IMR-90 (cell line): ENCODE results near the gene HSH2D. TPM values are rescaled to one million over a fixed set of nuclear protein-coding genes. Genes with fewer than 3 reads are reported as not detected.
A peak's percentile ranks its signal among the peaks of the same experiment; 100 is the strongest.

Source experiments
- ATAC-seq: fragments of 200-7000 bp; cut with Tn5 transposase; 2 replicates; pipeline ENCODE4 v1.9.1; 2020; ENCODE audit warnings: low read depth, mild to moderate bottlenecking, moderate library complexity
- BruUV-seq: library from RNA; stranded (reverse); fragments of 400-500 nt; replicated peaks from 2 replicates; lab custom pipeline; 2021; lab: Mats Ljungman, UMichigan
- CTCF ChIA-PET: fragments of 300-600 bp; formaldehyde crosslinking; extraction: SDS; loops from one replicate; lab custom pipeline; 2021; ENCODE audit warnings: antibody characterized with exemption; lab: Yijun Ruan, JAX
- POLR2A ChIA-PET: fragments of 300-600 bp; sonication (Branson Sonifier 250); formaldehyde crosslinking; loops from one replicate; lab custom pipeline; 2022; ENCODE audit warnings: antibody characterized with exemption; ENCODE audit not compliant: unreplicated experiment; lab: Charles Lee
- DNase-seq: peaks from one replicate; pipeline ENCODE4 v3.0.0; 2013
- H2AFZ ChIP-seq: replicated peaks from 2 replicates; pipeline ENCODE3; 2013; ENCODE audit warnings: low read length, mild to moderate bottlenecking; ENCODE audit not compliant: poor library complexity
- H2AK5ac ChIP-seq: 2 replicates; pipeline ENCODE4 v1.6.1; 2013; ENCODE audit warnings: low read depth, low read length, inconsistent platforms
- H2AK9ac ChIP-seq: replicated peaks from 2 replicates; pipeline ENCODE3; 2013; ENCODE audit warnings: mild to moderate bottlenecking, low read depth, low read length, moderate library complexity; ENCODE audit not compliant: poor library complexity
- H2BK120ac ChIP-seq: 2 replicates; pipeline ENCODE4 v1.6.1; 2013; ENCODE audit warnings: low read depth, low read length, inconsistent platforms
- H2BK15ac ChIP-seq: 3 replicates; pipeline ENCODE4 v1.6.1; 2013; ENCODE audit warnings: low read depth, low read length, inconsistent platforms
- H2BK20ac ChIP-seq: 2 replicates; pipeline ENCODE4 v1.6.1; 2013; ENCODE audit warnings: low read depth, mild to moderate bottlenecking, inconsistent platforms, low read length, moderate library complexity
- H2BK5ac ChIP-seq: 2 replicates; pipeline ENCODE4 v1.6.1; 2013; ENCODE audit warnings: mild to moderate bottlenecking, low read depth, low read length, inconsistent platforms; ENCODE audit not compliant: poor library complexity, severe bottlenecking
- H3K14ac ChIP-seq: replicated peaks from 2 replicates; pipeline ENCODE4 v1.6.1; 2013; ENCODE audit warnings: low read depth, low read length, inconsistent platforms
- H3K18ac ChIP-seq: 2 replicates; pipeline ENCODE4 v1.6.1; 2013; ENCODE audit warnings: low read depth, low read length, control low read depth
- H3K23ac ChIP-seq: 2 replicates; pipeline ENCODE4 v1.6.1; 2013; ENCODE audit warnings: low read depth, low read length, inconsistent platforms
- H3K27ac ChIP-seq: 2 replicates; pipeline ENCODE4 v1.5.1; 2013; ENCODE audit warnings: mild to moderate bottlenecking, control low read depth, low read length; ENCODE audit not compliant: insufficient read depth
- H3K27me3 ChIP-seq: 2 replicates; pipeline ENCODE4 v1.6.1; 2013; ENCODE audit warnings: low read length; ENCODE audit not compliant: control insufficient read depth, insufficient read depth
- H3K36me3 ChIP-seq: 2 replicates; pipeline ENCODE4 v1.6.1; 2013; ENCODE audit warnings: low read length, mixed read lengths; ENCODE audit not compliant: control insufficient read depth, insufficient read depth
- H3K4ac ChIP-seq: 2 replicates; pipeline ENCODE4 v1.6.1; 2013; ENCODE audit warnings: low read depth, low read length, inconsistent platforms
- H3K4me1 ChIP-seq: 2 replicates; pipeline ENCODE4 v1.6.1; 2013; ENCODE audit warnings: low read length, mixed read lengths; ENCODE audit not compliant: control insufficient read depth, insufficient read depth
- H3K4me2 ChIP-seq: 2 replicates; pipeline ENCODE4 v1.6.1; 2013; ENCODE audit warnings: low read depth, mild to moderate bottlenecking, control low read depth, low read length, moderate library complexity
- H3K4me3 ChIP-seq: 2 replicates; pipeline ENCODE4 v1.5.1; 2013; ENCODE audit warnings: low read depth, mild to moderate bottlenecking, control low read depth, low read length, moderate library complexity; ENCODE audit not compliant: insufficient read depth
- H3K56ac ChIP-seq: 2 replicates; pipeline ENCODE4 v1.6.1; 2013; ENCODE audit warnings: low read length, inconsistent platforms; ENCODE audit not compliant: insufficient read depth; ENCODE audit errors: extremely low read depth
- H3K79me1 ChIP-seq, 2 experiments: 2 replicates each; pipeline ENCODE4 v1.6.1; 2013; ENCODE audit warnings: low read length in 2 of 2, inconsistent platforms in 1 of 2, low read depth in 1 of 2
- H3K9ac ChIP-seq: 2 replicates; pipeline ENCODE4 v1.6.1; 2013; ENCODE audit warnings: low read depth, low read length, control low read depth
- H3K9me1 ChIP-seq: 2 replicates; pipeline ENCODE4 v1.6.1; 2013; ENCODE audit warnings: low read length, inconsistent platforms; ENCODE audit not compliant: insufficient read depth
- H3K9me3 ChIP-seq: 2 replicates; pipeline ENCODE4 v1.6.1; 2013; ENCODE audit warnings: low read length; ENCODE audit not compliant: control insufficient read depth, insufficient read depth
- H4K20me1 ChIP-seq: 2 replicates; pipeline ENCODE4 v1.6.1; 2013; ENCODE audit warnings: low read length, inconsistent platforms; ENCODE audit not compliant: insufficient read depth
- H4K5ac ChIP-seq: 2 replicates; pipeline ENCODE4 v1.6.1; 2013; ENCODE audit warnings: mild to moderate bottlenecking, low read depth, low read length, control low read depth
- H4K8ac ChIP-seq, 2 experiments: 2 replicates each; pipeline ENCODE4 v1.6.1; 2013; ENCODE audit warnings: low read depth in 2 of 2, low read length in 2 of 2, control low read depth in 1 of 2, inconsistent platforms in 1 of 2
- H4K91ac ChIP-seq: 2 replicates; pipeline ENCODE4 v1.6.1; 2013; ENCODE audit warnings: low read depth, low read length, inconsistent platforms; ENCODE audit not compliant: insufficient read depth
- BHLHE40 ChIP-seq: fragments of 150-350 bp; IDR thresholded peaks from 2 replicates; pipeline ENCODE4 v1.6.1; 2016; ENCODE audit warnings: mild to moderate bottlenecking, low read depth, low read length
- CHD1 ChIP-seq: IDR thresholded peaks from 2 replicates; pipeline ENCODE4 v1.6.1; 2012; ENCODE audit warnings: low read depth, low read length, improper control_type of control experiment
- CTCF ChIP-seq: conservative IDR thresholded peaks from 2 replicates; pipeline ENCODE4 v1.5.1; 2012; ENCODE audit warnings: mild to moderate bottlenecking, low read depth, low read length, improper control_type of control experiment
- ELK1 ChIP-seq: fragments of 150-350 bp; IDR thresholded peaks from 2 replicates; pipeline ENCODE4 v1.6.1; 2016; ENCODE audit warnings: low read depth, mild to moderate bottlenecking, low read length, moderate library complexity, borderline replicate concordance
- FOS ChIP-seq: fragments of 150-350 bp; IDR thresholded peaks from 2 replicates; pipeline ENCODE4 v1.6.1; 2016; ENCODE audit warnings: low read depth, low read length
- MAFK ChIP-seq: IDR thresholded peaks from 2 replicates; pipeline ENCODE4 v1.6.1; 2012; ENCODE audit warnings: low read depth, low read length, improper control_type of control experiment
- MAZ ChIP-seq: IDR thresholded peaks from 2 replicates; pipeline ENCODE4 v1.6.1; 2012; ENCODE audit warnings: low read depth, mild to moderate bottlenecking, low read length, improper control_type of control experiment, moderate library complexity, borderline replicate concordance
- NFE2L2 ChIP-seq: fragments of 150-350 bp; IDR thresholded peaks from 2 replicates; pipeline ENCODE4 v1.6.1; 2016; ENCODE audit warnings: low read depth, mild to moderate bottlenecking, low read length
- POLR2A ChIP-seq: IDR thresholded peaks from 2 replicates; pipeline ENCODE4 v1.6.1; 2012; ENCODE audit warnings: mild to moderate bottlenecking, low read depth, low read length
- RAD21 ChIP-seq: IDR thresholded peaks from 2 replicates; pipeline ENCODE4 v1.6.1; 2012; ENCODE audit warnings: low read length, improper control_type of control experiment
- RCOR1 ChIP-seq: IDR thresholded peaks from 2 replicates; pipeline ENCODE4 v1.6.1; 2012; ENCODE audit warnings: mild to moderate bottlenecking, low read length, improper control_type of control experiment; ENCODE audit not compliant: insufficient replicate concordance
- RFX5 ChIP-seq: IDR thresholded peaks from 2 replicates; pipeline ENCODE4 v1.8.0; 2012; ENCODE audit warnings: low read depth, mild to moderate bottlenecking, low read length, moderate library complexity
- SMC3 ChIP-seq: fragments of 150-350 bp; IDR thresholded peaks from 2 replicates; pipeline ENCODE4 v1.6.1; 2016; ENCODE audit warnings: low read depth, mild to moderate bottlenecking, antibody characterized with exemption, low read length, moderate library complexity
- USF2 ChIP-seq: fragments of 150-350 bp; IDR thresholded peaks from 2 replicates; pipeline ENCODE4 v1.6.1; 2017; ENCODE audit warnings: mild to moderate bottlenecking, antibody characterized with exemption, low read length, low read depth
- WGBS, 2 experiments: methylation state at CpG; one replicate each; pipeline versions ENCODE4 v1.1.5 to v1.1.7; 2013; ENCODE audit warnings: missing lambda C conversion rate in 2 of 2; ENCODE audit not compliant: insufficient read length in 1 of 2; ENCODE audit errors: extremely low coverage in 2 of 2; 5-methylcytosine and 5-hydroxymethylcytosine counted together
- dilution Hi-C: fragments of 300-500 bp; cut with HindIII; formaldehyde crosslinking; loops from one replicate; pipeline ENCODE4 v1.14.3; 2018; ENCODE audit warnings: low sequenced_read_pairs; ENCODE audit not compliant: unreplicated experiment
- in situ Hi-C: fragments of 300-500 bp; cut with MboI; formaldehyde crosslinking; loops from 3 replicates; pipeline ENCODE4 v1.14.3; 2019; ENCODE audit warnings: low sequenced_read_pairs, inconsistent platforms, mixed read lengths
- intact Hi-C: fragments of 100-400 bp; cut with micrococcal nuclease; formaldehyde crosslinking; loops from 2 replicates; pipeline ENCODE4 v1.10.0; 2022
- polyA plus RNA-seq, 3 experiments: library from polyadenylated mRNA; depleted of rRNA; stranded (reverse); fragments of >200 nt; gene quantifications; 2 replicates each; pipeline ENCODE4 v1.2.3, GENCODE V29; 2012; ENCODE audit warnings: low replicate concordance in 1 of 3
- total RNA-seq: library from RNA; depleted of rRNA; stranded (reverse); fragments of >200 nt; gene quantifications from 2 replicates; pipeline ENCODE4 v1.2.3, GENCODE V29; 2012

Gene HSH2D
- total and polyA plus RNA-seq, 2 of the 4 experiments (the other 2 are of a cell fraction): not detected

- dilution Hi-C loops: no loop called here
- POLR2A ChIA-PET: no interaction called here
- intact Hi-C loops: loop anchor here (5.0 kb wide), 1 partner anchor 35 kb away; no protein-coding TSS in a partner anchor
- H3K18ac ChIP-seq: no peak overlapping the region
- H3K9me1 ChIP-seq: peaks cover 16% of the 10 kb centered on the region
- H2BK120ac ChIP-seq: no peak overlapping the region
- H2BK15ac ChIP-seq: no peak overlapping the region
- no peak overlapping the region; the same call in 1 of the 2 replicates for H3K14ac ChIP-seq
- DNase-seq (no peak), ATAC-seq (no peak)
- H3K23ac ChIP-seq: peak overlapping the region; percentile 83; the same call in 1 of the 2 replicates
- peaks cover 7% of the 10 kb centered on the region for H3K4me1 ChIP-seq
- H3K27me3 ChIP-seq: no peaks in the 10 kb centered on the region
- no peak overlapping the region for H2AFZ ChIP-seq
- H2BK5ac ChIP-seq: no peak overlapping the region
- H3K27ac ChIP-seq: no peak overlapping the region
- no peak overlapping the region; the same call in 1 of the 2 replicates for H3K4me3 ChIP-seq
- no peak overlapping the region; a peak in 1 of 4 replicates for H4K8ac ChIP-seq
- peak overlapping the region; percentile 90 for H2AK9ac ChIP-seq
- peaks cover 4% of the 10 kb centered on the region; the same call in 1 of the 2 replicates for H3K36me3 ChIP-seq
- peaks cover 11 to 49% of the 10 kb centered on the region in 2 experiments for H3K79me1 ChIP-seq
- CTCF ChIA-PET: interaction anchor here (1.0 kb wide), 1 partner anchor 47 kb away, joined by 4 read pairs; no protein-coding TSS in a partner anchor
- no peak overlapping the region for H4K91ac ChIP-seq
- no peak overlapping the region for H4K5ac ChIP-seq
- no peak overlapping the region for H3K56ac ChIP-seq
- peak overlapping the region; percentile 90 for H3K4me2 ChIP-seq
- peak overlapping the region; percentile 77; the same call in 1 of the 2 replicates for H3K4ac ChIP-seq
- BruUV-seq: no TSS peak
- peak overlapping the region; percentile 77; the same call in 1 of the 2 replicates for H3K9ac ChIP-seq
- H3K9me3 ChIP-seq: no peaks in the 10 kb centered on the region
- peak overlapping the region; percentile 95; the same call in 1 of the 2 replicates for H2AK5ac ChIP-seq
- in situ Hi-C loops: loop anchor here (5.0 kb wide), 1 partner anchor 75 kb away; the partner anchor contains the start of gene FAM32A
- no peak for TF ChIP-seq CHD1
- no peak for TF ChIP-seq FOS
- no peak for TF ChIP-seq CTCF
- no peak for TF ChIP-seq USF2
- TF ChIP-seq RCOR1: no peak
- TF ChIP-seq ELK1: no peak
- no peak for TF ChIP-seq POLR2A
- TF ChIP-seq SMC3: no peak
- TF ChIP-seq MAFK: no peak
- no peak for TF ChIP-seq RFX5
- no peak for TF ChIP-seq MAZ
- TF ChIP-seq BHLHE40: no peak
- no peak for TF ChIP-seq NFE2L2
- TF ChIP-seq RAD21: no peak
- H2BK20ac ChIP-seq: no peak overlapping the region
- peaks cover 29% of the 10 kb centered on the region; the same call in 1 of the 2 replicates for H4K20me1 ChIP-seq
- 50% methylated on average over 1 of the region's 2 CpGs; no CpG with 5 or more reads in 1 of the 2 experiments for WGBS, 2 experiments
These were observed 30.7 kb upstream of the HSH2D start for GRCh38 chr19:16112778-16113177.
